PC-3 (cell line): ENCODE measurements around the gene UTRN.

ENCODE experiments used
- CTCF ChIP-seq: fragments of 300-600 bp; sonication (generic); conservative IDR thresholded peaks from 2 replicates; pipeline ENCODE4 v1.5.1; 2017; ENCODE audit warnings: antibody characterized with exemption, low read depth, mild to moderate bottlenecking, low read length
- EZH2 ChIP-seq: fragments of 300-600 bp; sonication (generic); IDR thresholded peaks from one replicate; pipeline ENCODE4 v1.6.1; 2017; ENCODE audit warnings: antibody characterized with exemption, mild to moderate bottlenecking, low read length; ENCODE audit not compliant: unreplicated experiment

DNA sequence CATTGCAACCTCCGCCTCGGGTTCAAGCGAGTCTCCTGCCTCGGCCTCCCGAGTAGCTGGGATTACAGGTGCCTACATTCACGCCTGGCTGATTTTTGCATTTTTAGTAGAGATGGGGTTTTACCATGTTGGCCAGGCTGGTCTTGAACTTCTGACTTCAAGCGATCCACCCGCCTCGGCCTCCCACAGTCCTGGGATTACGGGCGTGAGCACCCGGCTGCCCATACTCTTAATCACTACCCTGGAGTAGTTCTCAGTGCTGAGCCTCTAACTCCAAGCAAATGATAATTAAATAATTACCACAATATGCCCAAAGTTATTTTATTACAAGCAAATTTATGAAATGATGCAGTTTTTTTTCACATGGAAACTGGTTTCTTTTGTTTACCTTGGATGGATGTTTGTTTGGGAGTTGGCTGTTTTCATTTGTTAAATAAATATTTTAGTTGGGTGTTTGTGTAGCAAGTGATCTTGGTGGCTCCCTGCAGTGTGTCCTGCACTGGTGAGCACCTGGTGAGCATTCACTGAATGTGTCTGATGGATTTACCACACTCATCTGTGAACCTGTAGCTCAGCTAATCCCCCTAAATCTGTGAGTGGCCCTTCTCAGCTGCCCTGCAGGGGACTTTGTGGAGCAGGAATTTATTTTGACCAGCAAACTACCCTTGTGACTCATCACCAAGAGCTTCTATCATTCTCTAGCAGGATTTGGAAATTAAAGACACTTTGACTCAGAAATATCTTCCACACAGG lies 36.9 kb downstream of the UTRN start:
- TF ChIP-seq CTCF: 0 out of 2 replicates have a peak, but pooled peaks have one; percentile 8
- TF ChIP-seq EZH2: no peak
